H1 (cell line): ENCODE results near the gene CD47. TPM values are rescaled to one million over a fixed set of nuclear protein-coding genes. Genes with fewer than 3 reads are reported as not detected.

ENCODE experiments used
- POLR2A ChIP-seq, 2 experiments: IDR thresholded peaks; 1 replicate in 1 of 2; 2 replicates in 1 of 2; pipeline ENCODE4 v1.6.1; 2011; ENCODE audit warnings: low read depth in 2 of 2, low read length in 2 of 2, mild to moderate bottlenecking in 2 of 2; ENCODE audit errors: control extremely low read depth in 1 of 2
- SAP30 ChIP-seq: fragments of 300-600 bp; sonication (generic); IDR thresholded peaks from 2 replicates; pipeline ENCODE4 v1.7.1; 2012; ENCODE audit warnings: low read length, moderate library complexity, mild to moderate bottlenecking, inconsistent platforms; ENCODE audit not compliant: insufficient read depth, insufficient replicate concordance
- SIN3A ChIP-seq, 2 experiments: IDR thresholded peaks in 1 of 2; conservative IDR thresholded peaks in 1 of 2; 2 replicates each; pipeline ENCODE4 v1.6.1; 2011 to 2012; ENCODE audit warnings: low read length in 2 of 2, improper control_type of control experiment in 1 of 2, low read depth in 1 of 2, mild to moderate bottlenecking in 1 of 2
- SUZ12 ChIP-seq: fragments of 200-600 bp; sonication (generic); IDR thresholded peaks from 2 replicates; pipeline ENCODE4 v1.6.1; 2012; ENCODE audit warnings: mild to moderate bottlenecking, inconsistent platforms, low read length, moderate library complexity, mixed read lengths
- TEAD4 ChIP-seq: IDR thresholded peaks from 2 replicates; pipeline ENCODE4 v1.6.1; 2012; ENCODE audit warnings: low read depth, low read length, inconsistent platforms, mixed read lengths
- polyA plus RNA-seq, 7 experiments: library from polyadenylated mRNA; depleted of rRNA in 3 of 7; stranded (reverse) in 5 of 7; unstranded in 2 of 7; fragments of >200 nt in 5 of 7; fragments of 200-250 nt in 2 of 7; gene quantifications; 1 replicate in 5 of 7; 2 replicates in 1 of 7; 4 replicates in 1 of 7; pipeline versions ENCODE4 v1.2.1 to v1.2.3, GENCODE V29; 2011 to 2013; ENCODE audit warnings: missing spikeins in 2 of 7, mixed read lengths in 2 of 7
- total RNA-seq: library from RNA; stranded (reverse); fragmentation: NEBNext Ultra II Directional; extraction: Animal tissue kit (Norgen Biotek cat#: 25700); gene quantifications from 2 replicates; pipeline ENCODE4 v1.2.1, GENCODE V29; 2021

CD47 gene
- total and polyA plus RNA-seq, 2 of the 8 experiments (the other 6 are each of a cell fraction or from before 2014, with no cell fraction given): 14.4 to 19.3 TPM

GRCh38 chr3:108073764-108074431, 16.9 kb downstream of the CD47 start (continued):
- no peak for TF ChIP-seq SIN3A (conservative IDR thresholded peaks at IDR 0.05 in 1 of 2, IDR thresholded peaks at IDR 0.05 in 1 of 2; ENCODE audit: low read depth in 1 of 2, low read length in 2 of 2)
- TF ChIP-seq POLR2A (IDR thresholded peaks at IDR 0.05; ENCODE audit: control extremely low read depth in 1 of 2, low read depth in 2 of 2, low read length in 2 of 2): no peak
- TF ChIP-seq TEAD4: no peak
- TF ChIP-seq SAP30: no peak
- TF ChIP-seq SUZ12: no peak
- TF ChIP-seq, all 59 proteins: peak for 0
